Muscle layer of colon (tissue), 2 donors: Measurements from ENCODE around the gene KSR1.

Experiments
- H3K27ac ChIP-seq: one replicate; pipeline ENCODE4 v1.7.0; 2013; ENCODE audit warnings: low read depth, mild to moderate bottlenecking, low read length, moderate library complexity
- H3K27me3 ChIP-seq, 2 donors: one replicate each; pipeline ENCODE4 v1.7.0; 2013; ENCODE audit warnings: low read length in 2 of 2, mild to moderate bottlenecking in 2 of 2; ENCODE audit not compliant: insufficient read depth in 2 of 2, control insufficient read depth in 1 of 2
- H3K36me3 ChIP-seq: one replicate; pipeline ENCODE4 v1.7.0; 2013; ENCODE audit warnings: mild to moderate bottlenecking, low read length; ENCODE audit not compliant: insufficient read depth
- H3K4me1 ChIP-seq: one replicate; pipeline ENCODE4 v1.7.0; 2013; ENCODE audit warnings: mild to moderate bottlenecking, low read length; ENCODE audit not compliant: insufficient read depth
- H3K4me3 ChIP-seq, 2 donors: one replicate each; pipeline ENCODE4 v1.7.0; 2013; ENCODE audit warnings: low read length in 2 of 2, low read depth in 1 of 2, mild to moderate bottlenecking in 1 of 2, moderate library complexity in 1 of 2
- H3K9ac ChIP-seq: one replicate; pipeline ENCODE4 v1.7.0; 2013; ENCODE audit warnings: low read length
- H3K9me3 ChIP-seq: one replicate; pipeline ENCODE4 v1.7.0; 2013; ENCODE audit warnings: mild to moderate bottlenecking, low read length
- donor health status: abdominal sarcoma.
- donor health status: Adenocarcinoma of cecum.

Gene KSR1

DNA sequence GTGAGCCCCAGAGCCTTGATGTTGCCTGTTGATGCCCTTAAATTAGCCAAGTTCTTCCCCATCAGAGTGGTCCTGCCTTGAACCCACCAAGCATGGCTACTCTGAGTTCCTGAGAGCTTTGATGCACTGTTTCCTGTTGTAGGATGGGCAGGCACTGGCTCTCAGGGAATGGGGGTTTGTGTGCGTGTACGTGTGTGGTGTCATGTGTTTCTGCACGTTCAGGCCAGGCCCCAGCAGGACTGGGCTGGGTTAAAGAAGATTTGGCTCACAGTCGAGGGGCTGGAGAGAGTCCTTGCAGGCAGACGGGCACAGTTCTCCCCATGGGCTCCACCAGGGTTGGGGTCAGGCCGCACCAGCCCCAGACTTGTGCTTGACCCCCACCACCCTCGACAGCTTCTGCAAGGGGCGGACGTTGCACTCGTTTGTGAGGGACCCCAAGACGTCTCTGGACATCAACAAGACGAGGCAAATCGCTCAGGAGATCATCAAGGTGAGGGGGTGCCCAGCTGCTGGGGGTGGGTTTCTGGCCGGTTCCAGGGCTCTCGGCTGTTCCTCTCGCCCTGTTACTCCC is 151.4 kb downstream of the KSR1 start:
- Histone ChIP-seq H3K36me3 (peaks cover 72% of the 10 kb centered on the region), H3K9ac (no peak overlapping the region), H3K27ac (no peak overlapping the region), H3K27me3 (no peaks in the 10 kb centered on the region), H3K4me3 (no peak overlapping the region), H3K4me1 (no peaks in the 10 kb centered on the region), H3K9me3 (no peaks in the 10 kb centered on the region)

DNA sequence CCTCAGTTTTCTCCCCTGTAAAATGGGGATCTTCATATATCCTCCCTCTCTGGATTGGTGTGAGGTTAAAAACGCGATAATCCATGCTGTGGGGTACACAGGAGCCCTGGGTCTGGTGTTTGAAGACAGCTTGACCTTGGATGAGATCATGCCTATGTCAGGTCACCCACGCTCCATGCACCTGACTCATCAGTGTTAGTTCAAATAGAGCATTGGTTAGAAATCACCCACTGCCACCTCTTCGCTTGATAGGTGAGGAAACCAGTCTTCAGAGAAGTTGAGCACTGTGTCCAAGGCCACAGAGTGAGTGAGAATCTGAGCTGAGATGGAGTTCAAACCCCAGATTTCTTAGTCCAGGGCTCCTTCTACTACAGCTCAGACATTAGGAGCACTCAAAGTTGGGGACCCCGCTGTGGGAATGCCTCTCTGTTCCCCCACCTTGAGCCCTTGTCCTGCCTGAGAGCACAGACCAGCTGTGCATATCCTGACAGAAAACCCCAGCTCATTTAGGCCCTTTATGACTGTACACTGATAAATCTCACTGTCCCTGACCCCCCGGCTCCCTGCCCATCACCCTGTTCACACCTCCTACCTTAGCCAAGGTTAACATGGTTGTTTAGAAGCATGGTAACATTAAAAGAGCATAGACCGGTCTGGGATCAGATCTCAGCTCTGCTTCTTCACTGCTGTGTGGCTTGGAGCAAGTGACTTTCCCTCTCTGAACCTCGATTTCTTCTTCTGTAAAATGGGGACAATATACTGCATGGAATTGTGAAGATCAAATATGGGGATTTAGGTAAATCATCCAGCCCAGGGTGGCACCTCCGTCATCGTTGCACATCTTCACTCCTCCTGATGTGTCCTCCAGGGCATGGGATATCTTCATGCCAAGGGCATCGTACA is 152.3 kb downstream of the KSR1 start:
- no peaks in the 10 kb centered on the region for H3K4me1 ChIP-seq
- H3K9me3 ChIP-seq: no peaks in the 10 kb centered on the region
- H3K27ac ChIP-seq: no peak overlapping the region
- H3K36me3 ChIP-seq: peaks cover 81% of the 10 kb centered on the region
- no peak overlapping the region for H3K4me3 ChIP-seq
- H3K27me3 ChIP-seq: no peaks in the 10 kb centered on the region
- H3K9ac ChIP-seq: no peak overlapping the region

DNA sequence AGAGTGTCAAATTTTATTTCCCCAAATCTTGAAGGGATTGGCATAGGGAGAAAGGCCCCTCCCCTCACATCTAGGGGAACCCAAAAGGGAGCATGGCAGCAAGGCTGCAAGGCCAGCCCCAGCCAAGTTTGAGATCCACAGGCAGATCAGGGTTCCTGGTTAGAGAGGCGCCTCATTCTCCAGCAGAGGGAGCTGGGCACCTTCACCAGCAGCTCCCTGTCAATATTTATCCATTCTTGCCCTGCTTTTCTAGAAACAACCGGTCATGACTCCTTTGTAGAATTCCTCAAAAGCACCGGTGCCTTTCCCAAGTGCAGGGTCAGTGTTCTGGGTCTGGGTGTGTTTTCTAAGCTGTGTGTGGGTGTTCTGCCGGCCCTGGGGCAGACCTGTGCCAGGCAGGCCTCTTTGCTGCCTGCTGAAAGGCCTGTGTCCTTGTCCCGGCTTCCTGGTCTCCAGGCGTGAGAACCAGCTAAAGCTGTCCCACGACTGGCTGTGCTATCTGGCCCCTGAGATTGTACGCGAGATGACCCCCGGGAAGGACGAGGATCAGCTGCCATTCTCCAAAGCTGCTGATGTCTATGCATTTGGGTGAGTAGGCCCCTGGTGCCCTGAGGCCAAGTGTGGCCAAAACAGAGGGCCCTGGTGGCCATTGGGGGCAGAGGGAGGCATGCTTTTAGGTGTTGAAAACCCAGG is 153.5 kb downstream of the KSR1 start:
- Histone ChIP-seq H3K27me3 (no peaks in the 10 kb centered on the region), H3K9me3 (no peaks in the 10 kb centered on the region), H3K4me3 (no peak overlapping the region), H3K9ac (no peak overlapping the region), H3K27ac (no peak overlapping the region), H3K4me1 (no peaks in the 10 kb centered on the region), H3K36me3 (peaks cover 72% of the 10 kb centered on the region)

DNA sequence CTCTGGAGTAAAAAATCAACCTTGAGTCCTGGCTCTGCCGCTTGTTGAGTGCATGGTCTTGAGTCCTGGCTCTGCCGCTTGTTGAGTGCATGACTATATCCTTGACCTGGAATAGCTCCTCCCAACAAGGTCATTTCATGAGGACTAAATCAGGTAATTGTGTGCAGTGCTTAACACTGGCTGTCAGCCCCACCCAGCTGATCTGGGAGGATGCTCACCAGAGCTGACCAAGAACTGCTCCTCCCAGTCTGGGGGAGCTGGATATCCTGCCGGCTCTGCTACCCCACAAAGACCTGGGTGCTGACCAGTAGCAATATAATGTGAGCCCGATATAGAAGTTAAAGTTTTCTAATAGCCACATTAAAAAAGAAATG is 154.0 kb downstream of the KSR1 start:
- no peak overlapping the region for H3K9ac ChIP-seq
- H3K9me3 ChIP-seq: no peaks in the 10 kb centered on the region
- H3K27me3 ChIP-seq: no peaks in the 10 kb centered on the region
- H3K4me3 ChIP-seq: no peak overlapping the region
- H3K27ac ChIP-seq: no peak overlapping the region
- peaks cover 72% of the 10 kb centered on the region for H3K36me3 ChIP-seq
- H3K4me1 ChIP-seq: no peaks in the 10 kb centered on the region

DNA sequence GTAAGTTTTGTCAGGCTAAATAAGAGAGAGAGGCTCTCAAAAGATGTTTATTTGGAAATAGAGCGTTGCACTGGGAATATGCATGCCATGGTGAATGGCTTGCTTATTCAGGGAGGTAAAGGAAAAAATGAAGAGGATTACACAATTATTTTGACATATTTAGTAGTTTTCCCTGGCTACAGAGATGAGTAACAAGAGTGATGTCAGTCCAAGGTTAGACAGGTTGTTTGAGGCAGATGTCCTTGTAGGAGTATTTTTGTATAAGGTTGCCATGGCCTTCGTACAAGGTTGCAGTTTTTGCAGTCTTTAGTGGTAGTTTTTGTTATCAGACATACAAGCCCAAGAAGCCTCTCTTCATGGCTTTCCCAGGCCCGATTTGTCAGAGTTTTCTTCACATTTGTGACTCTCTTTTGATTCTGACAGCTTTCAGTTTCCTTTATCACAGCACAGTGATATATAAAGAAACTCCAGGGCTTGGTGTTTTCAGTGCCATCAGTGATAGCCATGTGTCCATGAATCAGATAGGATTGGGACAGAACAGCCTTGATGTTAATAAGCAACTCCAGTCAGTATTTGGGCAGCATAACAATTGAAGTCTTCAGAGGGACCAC is 156.0 kb downstream of the KSR1 start:
- peaks cover 69% of the 10 kb centered on the region for H3K36me3 ChIP-seq

DNA sequence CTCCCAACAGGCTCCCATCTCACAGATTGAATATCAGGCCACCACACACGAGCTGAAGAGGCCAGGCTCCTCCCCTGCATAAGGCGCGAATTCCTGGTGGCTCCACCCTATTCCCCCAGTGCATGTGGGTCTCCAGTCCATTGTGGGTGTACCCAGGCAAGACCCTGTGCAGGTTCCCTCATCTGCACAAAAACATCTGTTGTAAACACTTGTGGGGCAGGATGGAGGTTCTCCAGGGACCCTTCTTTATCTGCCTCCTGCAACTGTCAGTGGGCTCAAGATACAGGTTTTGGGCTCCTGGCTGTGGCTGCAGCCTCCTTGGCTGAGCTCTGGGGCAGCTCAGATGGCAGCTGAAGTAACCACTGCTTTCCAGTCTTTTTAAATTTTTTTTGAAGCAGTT is 157.2 kb downstream of the KSR1 start:
- no peaks in the 10 kb centered on the region for H3K4me1 ChIP-seq
- no peak overlapping the region for H3K9ac ChIP-seq
- H3K4me3 ChIP-seq: no peak overlapping the region
- H3K36me3 ChIP-seq: peaks cover 69% of the 10 kb centered on the region
- no peaks in the 10 kb centered on the region for H3K9me3 ChIP-seq
- no peaks in the 10 kb centered on the region for H3K27me3 ChIP-seq
- no peak overlapping the region for H3K27ac ChIP-seq

More for the DNA sequence above, 156.0 kb downstream of the KSR1 start:
- H3K4me3 ChIP-seq: no peak overlapping the region
- H3K27ac ChIP-seq: no peak overlapping the region
- H3K9ac ChIP-seq: no peak overlapping the region
- no peaks in the 10 kb centered on the region for H3K27me3 ChIP-seq
- no peaks in the 10 kb centered on the region for H3K4me1 ChIP-seq
- no peaks in the 10 kb centered on the region for H3K9me3 ChIP-seq

DNA sequence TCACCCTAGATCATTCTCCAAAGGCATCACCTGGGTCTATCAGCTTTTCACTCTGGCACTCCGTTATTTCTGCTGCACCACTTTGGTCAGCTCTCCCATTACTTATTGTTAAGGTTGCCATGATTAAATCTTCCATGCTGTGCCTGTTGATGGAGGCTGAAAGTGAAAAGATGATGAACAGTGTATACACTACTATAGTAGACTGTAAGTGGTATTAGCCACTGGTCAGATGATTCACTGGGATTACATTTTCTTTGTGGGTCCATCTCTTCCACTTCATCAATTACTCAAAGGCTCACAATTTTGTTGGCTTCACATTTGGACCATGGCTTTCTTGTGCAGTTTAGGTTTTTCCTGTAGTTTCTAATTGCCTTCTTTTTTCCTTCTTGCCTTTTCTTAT is 158.9 kb downstream of the KSR1 start:
- Histone ChIP-seq H3K4me1 (no peaks in the 10 kb centered on the region), H3K27me3 (no peaks in the 10 kb centered on the region), H3K36me3 (peaks cover 65% of the 10 kb centered on the region), H3K4me3 (no peak overlapping the region), H3K9ac (no peak overlapping the region), H3K27ac (no peak overlapping the region), H3K9me3 (no peaks in the 10 kb centered on the region)

DNA sequence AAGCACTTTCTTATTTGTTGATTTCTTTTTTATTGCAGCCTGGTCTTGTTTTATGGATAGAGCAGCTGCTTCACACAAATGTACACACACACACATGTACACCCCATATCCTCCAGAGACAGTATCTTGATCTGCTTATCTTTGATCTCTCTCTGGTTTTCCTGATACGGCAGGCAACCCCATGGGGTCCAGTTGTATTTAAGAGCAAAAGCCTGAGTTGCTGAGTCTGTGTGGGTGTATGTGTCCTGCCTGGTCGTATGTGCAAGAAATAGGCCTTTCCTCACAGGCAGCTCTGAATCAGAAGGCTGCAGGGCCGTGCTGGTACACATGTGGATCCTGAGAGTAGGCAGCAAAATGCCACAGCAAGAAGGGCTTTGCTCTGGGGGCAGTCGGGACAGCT is 160.2 kb downstream of the KSR1 start:
- no peak overlapping the region for H3K27ac ChIP-seq
- no peaks in the 10 kb centered on the region for H3K27me3 ChIP-seq
- H3K36me3 ChIP-seq: peaks cover 72% of the 10 kb centered on the region

DNA sequence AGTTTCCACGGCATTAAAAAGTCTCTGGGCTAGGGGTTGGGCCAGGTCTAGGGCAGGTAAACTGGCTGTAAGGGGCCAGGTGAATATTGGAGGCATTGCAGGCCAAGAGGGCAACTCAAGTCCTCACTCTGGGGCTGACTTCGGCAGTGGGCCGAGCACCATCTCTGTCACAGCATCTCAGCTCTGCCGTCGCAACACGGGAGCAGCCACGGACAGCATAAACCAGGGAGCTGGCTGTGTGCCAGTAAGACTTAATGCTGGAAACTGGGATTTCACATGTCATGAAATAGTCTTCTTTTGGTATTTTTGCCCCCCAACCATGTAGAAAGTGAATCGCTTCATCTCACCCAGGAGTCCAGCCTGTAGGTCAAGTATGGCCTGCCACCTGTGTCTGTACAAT is 162.2 kb downstream of the KSR1 start:
- Histone ChIP-seq H3K9ac (no peak overlapping the region), H3K27me3 (no peaks in the 10 kb centered on the region), H3K4me1 (no peaks in the 10 kb centered on the region), H3K36me3 (peaks cover 63% of the 10 kb centered on the region), H3K9me3 (no peaks in the 10 kb centered on the region), H3K4me3 (no peak overlapping the region), H3K27ac (no peak overlapping the region)

More for the DNA sequence above, 160.2 kb downstream of the KSR1 start:
- Histone ChIP-seq H3K9ac (no peak overlapping the region), H3K9me3 (no peaks in the 10 kb centered on the region), H3K4me3 (no peak overlapping the region), H3K4me1 (no peaks in the 10 kb centered on the region)

DNA sequence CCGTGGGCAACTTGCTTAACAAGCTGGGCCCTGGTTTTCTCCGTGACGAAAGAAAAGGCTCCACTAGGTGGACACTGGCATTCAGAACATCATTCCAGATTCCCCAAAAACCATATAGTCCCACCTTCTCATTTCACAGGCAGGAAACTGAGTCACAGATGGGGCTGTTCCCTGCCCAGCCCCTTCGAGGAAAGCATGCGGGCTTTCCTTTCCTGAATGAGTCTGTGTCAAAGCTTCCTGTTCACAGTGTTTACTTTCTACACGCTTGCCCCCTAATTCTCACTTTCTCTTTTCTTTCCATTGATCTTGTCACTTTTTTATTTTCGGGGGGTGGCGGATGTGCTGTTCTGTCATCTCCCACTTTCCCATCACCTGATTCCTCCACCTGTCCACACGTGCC is 164.5 kb downstream of the KSR1 start:
- Histone ChIP-seq H3K4me3 (no peak overlapping the region), H3K36me3 (peaks cover 55% of the 10 kb centered on the region), H3K27ac (no peak overlapping the region), H3K9ac (no peak overlapping the region), H3K4me1 (no peaks in the 10 kb centered on the region), H3K9me3 (no peaks in the 10 kb centered on the region), H3K27me3 (no peaks in the 10 kb centered on the region)

DNA sequence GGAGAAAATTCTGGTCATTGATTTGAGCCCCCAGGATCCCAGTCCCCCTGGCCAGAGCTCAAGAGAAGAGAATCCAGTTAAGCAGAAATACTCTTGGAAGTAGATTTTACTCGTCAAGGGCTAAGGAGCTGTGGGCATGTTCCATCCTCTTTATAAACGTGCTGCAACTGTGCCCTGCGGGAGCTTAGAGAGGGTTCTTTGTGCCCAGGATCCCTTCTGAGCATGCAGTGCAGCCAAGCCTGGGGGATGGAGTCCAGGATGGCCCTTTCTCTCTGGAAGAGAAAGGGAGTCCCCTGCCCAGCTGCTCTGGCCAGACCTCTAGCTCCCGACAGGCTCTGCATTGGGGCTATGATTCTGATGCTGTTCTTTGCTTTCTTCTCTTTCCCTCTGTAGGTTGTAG is 165.3 kb downstream of the KSR1 start:
- Histone ChIP-seq H3K36me3 (peaks cover 55% of the 10 kb centered on the region), H3K4me1 (no peaks in the 10 kb centered on the region), H3K9ac (no peak overlapping the region), H3K9me3 (no peaks in the 10 kb centered on the region), H3K27me3 (no peaks in the 10 kb centered on the region), H3K4me3 (no peak overlapping the region), H3K27ac (no peak overlapping the region)
